Measurements from ENCODE around the gene SPON1.
A peak's percentile ranks its signal among the peaks of the same experiment; 100 is the strongest.
"Not testable (repeated sequence)": the region's sequence is repeated elsewhere in the genome, so short reads cannot be mapped to it uniquely, and the experiment has no call there.

The SPON1 gene

GRCh38 chr11:14125529-14125928, 163.0 kb downstream of the SPON1 start:
- DNase-seq (ENCODE audit: low read depth) = no peak

- DNase-seq (ENCODE audit: low read depth) = no peak
Measured at GRCh38 chr11:14127679-14128078, 165.2 kb downstream of the SPON1 start.

- no peak for DNase-seq (ENCODE audit: low read depth)
Measured at GRCh38 chr11:14132312-14132711, 169.8 kb downstream of the SPON1 start.

- DNase-seq (ENCODE audit: low read depth) = no peak
Measured at GRCh38 chr11:14133381-14133780, 170.9 kb downstream of the SPON1 start.

- no peak for DNase-seq (ENCODE audit: low read depth)
Measured at GRCh38 chr11:14136561-14136960, 174.0 kb downstream of the SPON1 start.

- DNase-seq (ENCODE audit: low read depth) = no peak
Measured at GRCh38 chr11:14137284-14137683, 174.8 kb downstream of the SPON1 start.

GRCh38 chr11:14140991-14141390, 178.5 kb downstream of the SPON1 start:
- no peak for DNase-seq (ENCODE audit: low read depth)

GRCh38 chr11:14141676-14142075, 179.2 kb downstream of the SPON1 start:
- no peak for DNase-seq (ENCODE audit: low read depth)

- no peak for DNase-seq (ENCODE audit: low read depth)
Measured at GRCh38 chr11:14144934-14145333, 182.4 kb downstream of the SPON1 start.

- peak; percentile 17 for DNase-seq (ENCODE audit: low read depth)
Measured at GRCh38 chr11:14148653-14149273, 186.2 kb downstream of the SPON1 start.

- no peak for DNase-seq (ENCODE audit: low read depth)
Measured at GRCh38 chr11:14149683-14150082, 187.2 kb downstream of the SPON1 start.

- DNase-seq (ENCODE audit: low read depth) = no peak
Measured at GRCh38 chr11:14150878-14151277, 188.4 kb downstream of the SPON1 start.

- not testable (repeated sequence) for DNase-seq (ENCODE audit: low read depth)
Measured at GRCh38 chr11:14154103-14154502, 191.6 kb downstream of the SPON1 start.

GRCh38 chr11:14158393-14158792, 195.9 kb downstream of the SPON1 start:
- DNase-seq (ENCODE audit: low read depth) = no peak

- DNase-seq (ENCODE audit: low read depth) = no peak
Measured at GRCh38 chr11:14163576-14163975, 201.1 kb downstream of the SPON1 start.

- DNase-seq (ENCODE audit: low read depth) = not testable (repeated sequence)
Measured at GRCh38 chr11:14173679-14174078, 211.2 kb downstream of the SPON1 start.

GRCh38 chr11:14179116-14179820, 216.7 kb downstream of the SPON1 start:
- DNase-seq (ENCODE audit: low read depth) = peak; percentile 72

- DNase-seq (ENCODE audit: low read depth) = no peak
Measured at GRCh38 chr11:14181121-14181520, 218.6 kb downstream of the SPON1 start.

GRCh38 chr11:14182833-14183364, 220.4 kb downstream of the SPON1 start:
- DNase-seq (ENCODE audit: low read depth) = no peak

- DNase-seq (ENCODE audit: low read depth) = peak; percentile 6
Measured at GRCh38 chr11:14184028-14184940, 221.8 kb downstream of the SPON1 start.

- DNase-seq (ENCODE audit: low read depth) = no peak
Measured at GRCh38 chr11:14185461-14185860, 222.9 kb downstream of the SPON1 start.

GRCh38 chr11:14186046-14186775, 223.7 kb downstream of the SPON1 start:
- DNase-seq (ENCODE audit: low read depth) = no peak

Measured in fibroblast of the conjunctiva (primary cell).